ENCODE results near the gene TMEM217. TPM values are rescaled to one million over a fixed set of nuclear protein-coding genes. Genes with fewer than 3 reads are reported as not detected.

The TMEM217 gene
- total and polyA plus RNA-seq, 2 of the 4 experiments (the other 2 are of a cell fraction) = 1.4 to 3.5 TPM

DNA sequence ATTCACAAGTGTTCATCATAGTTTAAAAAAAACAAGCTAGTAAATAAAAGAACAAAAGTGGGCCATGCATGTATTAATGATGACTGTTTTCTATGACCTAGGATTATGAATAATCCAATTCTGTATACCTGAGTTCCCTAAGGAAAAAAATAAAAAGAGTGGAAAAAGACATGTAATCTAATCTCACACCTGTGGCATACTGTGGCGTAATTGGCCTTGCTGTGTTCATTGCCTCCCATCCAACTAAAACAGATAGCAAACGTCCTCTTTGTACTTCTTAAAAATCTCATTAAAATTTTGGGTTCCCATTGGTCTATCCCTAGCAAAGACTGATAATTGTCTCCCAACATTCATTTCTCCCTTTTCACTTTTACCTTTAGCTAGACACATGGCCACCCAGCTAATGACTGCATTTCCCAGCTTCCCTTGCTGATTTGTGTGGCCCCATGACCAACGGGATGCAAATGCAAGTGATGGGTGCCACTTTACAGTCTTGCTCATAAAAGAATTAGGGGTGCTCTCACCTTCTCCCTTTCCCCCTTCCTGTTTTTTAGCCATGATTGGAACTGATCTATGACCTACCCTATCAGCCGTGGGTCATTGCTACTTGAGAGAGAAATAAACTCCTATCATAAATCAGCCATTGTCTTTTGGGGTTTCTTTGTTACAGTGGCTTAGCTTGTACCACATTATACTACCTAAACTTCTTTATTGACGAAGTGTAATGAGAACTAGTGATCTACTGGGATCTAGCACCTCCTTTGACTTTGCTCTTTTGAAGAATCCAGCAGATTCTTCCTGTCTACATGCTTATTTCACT lies 32.4 kb downstream of the TMEM217 start:
- Histone ChIP-seq H2AFZ (replicated peaks; ENCODE audit: low read length, poor library complexity) (peak overlapping the region; percentile 16), H4K5ac (ENCODE audit: low read depth, low read length) (no peak overlapping the region), H3K56ac (ENCODE audit: extremely low read depth, insufficient read depth, low read length) (no peak overlapping the region), H3K18ac (ENCODE audit: low read depth, low read length) (no peak overlapping the region), H2BK120ac (ENCODE audit: low read depth, low read length) (no peak overlapping the region), H3K4ac (ENCODE audit: low read depth, low read length) (no peak overlapping the region), H3K36me3 (ENCODE audit: control insufficient read depth, insufficient read depth, low read length) (no peaks in the 10 kb centered on the region), H3K79me1 (ENCODE audit: low read depth in 1 of 2, low read length in 2 of 2) (no peaks in the 10 kb centered on the region), H3K4me3 (ENCODE audit: insufficient read depth, low read depth, low read length) (no peak overlapping the region), H4K20me1 (ENCODE audit: insufficient read depth, low read length) (no peaks in the 10 kb centered on the region), H3K4me1 (ENCODE audit: control insufficient read depth, insufficient read depth, low read length) (0 out of 2 replicates have a peak, but pooled peaks cover 2% of the 10 kb centered on the region), H3K27me3 (ENCODE audit: control insufficient read depth, insufficient read depth, low read length) (no peaks in the 10 kb centered on the region), H2AK5ac (ENCODE audit: low read depth, low read length) (no peak overlapping the region), H3K4me2 (ENCODE audit: low read depth, low read length) (no peak overlapping the region), H4K8ac (ENCODE audit: low read depth in 2 of 2, low read length in 2 of 2) (no peak overlapping the region), H4K91ac (ENCODE audit: insufficient read depth, low read depth, low read length) (no peak overlapping the region), H3K23ac (ENCODE audit: low read depth, low read length) (no peak overlapping the region), H3K9me1 (ENCODE audit: insufficient read depth, low read length) (peaks cover 5% of the 10 kb centered on the region; the same call in 1 of the 2 replicates), H3K9ac (ENCODE audit: low read depth, low read length) (no peak overlapping the region), H2BK20ac (ENCODE audit: low read depth, low read length) (no peak overlapping the region), H2BK15ac (ENCODE audit: low read depth, low read length) (no peak overlapping the region), H3K9me3 (ENCODE audit: control insufficient read depth, insufficient read depth, low read length) (no peaks in the 10 kb centered on the region), H3K14ac (replicated peaks; ENCODE audit: low read depth, low read length) (no peak overlapping the region), H2AK9ac (replicated peaks; ENCODE audit: low read depth, low read length, poor library complexity) (no peak overlapping the region), H2BK5ac (ENCODE audit: low read depth, low read length, poor library complexity, severe bottlenecking) (no peak overlapping the region), H3K27ac (ENCODE audit: insufficient read depth, low read length) (no peak overlapping the region)
- dilution Hi-C loops (cut with HindIII; ENCODE audit: low sequenced_read_pairs, unreplicated experiment) = no loop called here
- no TSS peak for BruUV-seq (replicated peaks)
- no peak for ATAC-seq (ENCODE audit: low read depth)
- ChIA-PET POLR2A (ENCODE audit: unreplicated experiment) (no interaction called here), CTCF (no interaction called here)
- DNase-seq = no peak
- TF ChIP-seq CEBPB (IDR thresholded peaks at IDR 0.05; ENCODE audit: low read depth, low read length) = no peak
- no peak for TF ChIP-seq MXI1 (IDR thresholded peaks at IDR 0.05; ENCODE audit: borderline replicate concordance, low read depth, low read length)
- TF ChIP-seq, protein P1, sequence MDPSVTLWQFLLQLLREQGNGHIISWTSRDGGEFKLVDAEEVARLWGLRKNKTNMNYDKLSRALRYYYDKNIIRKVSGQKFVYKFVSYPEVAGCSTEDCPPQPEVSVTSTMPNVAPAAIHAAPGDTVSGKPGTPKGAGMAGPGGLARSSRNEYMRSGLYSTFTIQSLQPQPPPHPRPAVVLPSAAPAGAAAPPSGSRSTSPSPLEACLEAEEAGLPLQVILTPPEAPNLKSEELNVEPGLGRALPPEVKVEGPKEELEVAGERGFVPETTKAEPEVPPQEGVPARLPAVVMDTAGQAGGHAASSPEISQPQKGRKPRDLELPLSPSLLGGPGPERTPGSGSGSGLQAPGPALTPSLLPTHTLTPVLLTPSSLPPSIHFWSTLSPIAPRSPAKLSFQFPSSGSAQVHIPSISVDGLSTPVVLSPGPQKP (IDR thresholded peaks at IDR 0.05; ENCODE audit: borderline replicate concordance, low read depth, low read length) = no peak
- TF ChIP-seq NFE2L2 (IDR thresholded peaks at IDR 0.05; ENCODE audit: low read depth, low read length) = no peak
- TF ChIP-seq CHD1 (IDR thresholded peaks at IDR 0.05; ENCODE audit: low read depth, low read length) = no peak
- TF ChIP-seq, protein P2, sequence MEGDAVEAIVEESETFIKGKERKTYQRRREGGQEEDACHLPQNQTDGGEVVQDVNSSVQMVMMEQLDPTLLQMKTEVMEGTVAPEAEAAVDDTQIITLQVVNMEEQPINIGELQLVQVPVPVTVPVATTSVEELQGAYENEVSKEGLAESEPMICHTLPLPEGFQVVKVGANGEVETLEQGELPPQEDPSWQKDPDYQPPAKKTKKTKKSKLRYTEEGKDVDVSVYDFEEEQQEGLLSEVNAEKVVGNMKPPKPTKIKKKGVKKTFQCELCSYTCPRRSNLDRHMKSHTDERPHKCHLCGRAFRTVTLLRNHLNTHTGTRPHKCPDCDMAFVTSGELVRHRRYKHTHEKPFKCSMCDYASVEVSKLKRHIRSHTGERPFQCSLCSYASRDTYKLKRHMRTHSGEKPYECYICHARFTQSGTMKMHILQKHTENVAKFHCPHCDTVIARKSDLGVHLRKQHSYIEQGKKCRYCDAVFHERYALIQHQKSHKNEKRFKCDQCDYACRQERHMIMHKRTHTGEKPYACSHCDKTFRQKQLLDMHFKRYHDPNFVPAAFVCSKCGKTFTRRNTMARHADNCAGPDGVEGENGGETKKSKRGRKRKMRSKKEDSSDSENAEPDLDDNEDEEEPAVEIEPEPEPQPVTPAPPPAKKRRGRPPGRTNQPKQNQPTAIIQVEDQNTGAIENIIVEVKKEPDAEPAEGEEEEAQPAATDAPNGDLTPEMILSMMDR (conservative IDR thresholded peaks at IDR 0.05; ENCODE audit: low read depth, low read length) = no peak
- TF ChIP-seq, protein P3, sequence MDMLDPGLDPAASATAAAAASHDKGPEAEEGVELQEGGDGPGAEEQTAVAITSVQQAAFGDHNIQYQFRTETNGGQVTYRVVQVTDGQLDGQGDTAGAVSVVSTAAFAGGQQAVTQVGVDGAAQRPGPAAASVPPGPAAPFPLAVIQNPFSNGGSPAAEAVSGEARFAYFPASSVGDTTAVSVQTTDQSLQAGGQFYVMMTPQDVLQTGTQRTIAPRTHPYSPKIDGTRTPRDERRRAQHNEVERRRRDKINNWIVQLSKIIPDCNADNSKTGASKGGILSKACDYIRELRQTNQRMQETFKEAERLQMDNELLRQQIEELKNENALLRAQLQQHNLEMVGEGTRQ (IDR thresholded peaks at IDR 0.05; ENCODE audit: low read depth, low read length) = no peak
- no peak for TF ChIP-seq POLR2A (IDR thresholded peaks at IDR 0.05; ENCODE audit: low read depth, low read length)
- no peak for TF ChIP-seq FOS (IDR thresholded peaks at IDR 0.05; ENCODE audit: low read depth, low read length)
- TF ChIP-seq MAFK (IDR thresholded peaks at IDR 0.05; ENCODE audit: low read depth, low read length) = no peak
- no peak for TF ChIP-seq MAZ (IDR thresholded peaks at IDR 0.05; ENCODE audit: borderline replicate concordance, low read depth, low read length)
- TF ChIP-seq RAD21 (IDR thresholded peaks at IDR 0.05; ENCODE audit: low read length) = no peak
- TF ChIP-seq BHLHE40 (IDR thresholded peaks at IDR 0.05; ENCODE audit: low read depth, low read length) = no peak
- TF ChIP-seq RCOR1 (IDR thresholded peaks at IDR 0.05; ENCODE audit: insufficient replicate concordance, low read length) = no peak
- TF ChIP-seq RFX5 (IDR thresholded peaks at IDR 0.05; ENCODE audit: low read depth, low read length) = no peak
- TF ChIP-seq SMC3 (IDR thresholded peaks at IDR 0.05; ENCODE audit: low read depth, low read length) = no peak
- intact Hi-C loops (cut with micrococcal nuclease) = no loop called here
- in situ Hi-C loops (cut with MboI; ENCODE audit: low sequenced_read_pairs) = no loop called here
- WGBS, 2 experiments (ENCODE audit: extremely low coverage in 2 of 2, insufficient read length in 1 of 2) = no CpG with 5 or more reads among the region's 5 CpGs

Data from IMR-90 (cell line).